WTC11 (cell line): Measurements from ENCODE around the gene EIF2S3. TPM values are rescaled to one million over a fixed set of nuclear protein-coding genes. Genes with fewer than 3 reads are reported as not detected.

ENCODE experiments used
- ATAC-seq: fragments of 200-7000 bp; cut with Tn5 transposase; 2 replicates; pipeline ENCODE4 v1.10.0; 2021; ENCODE audit warnings: mild to moderate bottlenecking, moderate library complexity
- CTCF ChIA-PET: fragments of 300-600 bp; sonication (Branson Sonifier 250); formaldehyde crosslinking; loops from one replicate; lab custom pipeline; 2021; ENCODE audit warnings: antibody characterized with exemption; lab: Charles Lee
- POLR2A ChIA-PET: fragments of 350-600 bp; sonication (Branson Sonifier 250); formaldehyde crosslinking; loops from one replicate; lab custom pipeline; 2021; ENCODE audit warnings: antibody characterized with exemption; lab: Charles Lee
- DNase-seq: peaks from one replicate; pipeline ENCODE4 v3.0.0; 2021; ENCODE audit warnings: low spot score
- H3K27ac Mint-ChIP-seq: 2 replicates; pipeline ENCODE4 v1.8.0; 2021; ENCODE audit warnings: mixed read lengths
- H3K27me3 Mint-ChIP-seq: 2 replicates; pipeline ENCODE4 v1.8.0; 2021; ENCODE audit warnings: low read depth, mild to moderate bottlenecking, moderate library complexity, mixed read lengths
- H3K36me3 Mint-ChIP-seq: 2 replicates; pipeline ENCODE4 v1.8.0; 2021; ENCODE audit warnings: mixed read lengths
- H3K4me1 Mint-ChIP-seq: 2 replicates; pipeline ENCODE4 v1.8.0; 2022; ENCODE audit warnings: mixed read lengths
- H3K4me3 Mint-ChIP-seq: 2 replicates; pipeline ENCODE4 v1.8.0; 2021; ENCODE audit warnings: mild to moderate bottlenecking, moderate library complexity, mixed read lengths
- H3K9me3 Mint-ChIP-seq: 2 replicates; pipeline ENCODE4 v1.8.0; 2021; ENCODE audit warnings: mixed read lengths
- AR ChIP-seq: fragments of 250-450 bp; sonication (Bioruptor Pico); IDR thresholded peaks from 2 replicates; pipeline ENCODE4 v1.9.0; 2021; ENCODE audit warnings: mild to moderate bottlenecking
- CREB1 ChIP-seq: sonication (generic); formaldehyde crosslinking; IDR thresholded peaks from 2 replicates; pipeline ENCODE4 v1.8.0; 2023; ENCODE audit warnings: mild to moderate bottlenecking, missing genetic modification reagents
- ELF4 ChIP-seq: sonication (generic); formaldehyde crosslinking; IDR thresholded peaks from 2 replicates; pipeline ENCODE4 v1.8.1; 2022; ENCODE audit warnings: low read depth, mild to moderate bottlenecking, moderate library complexity, missing genetic modification reagents
- GTF2I ChIP-seq: fragments of 250-450 bp; sonication (Bioruptor Pico); conservative IDR thresholded peaks from 2 replicates; pipeline ENCODE4 v1.4.0; 2021; ENCODE audit warnings: mild to moderate bottlenecking
- JAZF1 ChIP-seq: fragments of 250-450 bp; sonication (Bioruptor Pico); IDR thresholded peaks from 2 replicates; pipeline ENCODE4 v1.9.0; 2021; ENCODE audit warnings: moderate library complexity, mild to moderate bottlenecking, inconsistent platforms
- NFATC4 ChIP-seq: fragments of 250-450 bp; sonication (Bioruptor Pico); IDR thresholded peaks from 2 replicates; pipeline ENCODE4 v1.9.0; 2021; ENCODE audit warnings: mild to moderate bottlenecking
- RORB ChIP-seq: fragments of 250-450 bp; sonication (Bioruptor Pico); IDR thresholded peaks from 2 replicates; pipeline ENCODE4 v1.9.0; 2021; ENCODE audit warnings: mild to moderate bottlenecking
- SP1 ChIP-seq: sonication (generic); formaldehyde crosslinking; conservative IDR thresholded peaks from 2 replicates; pipeline ENCODE4 v1.8.1; 2022; ENCODE audit warnings: missing genetic modification reagents
- TEAD4 ChIP-seq: sonication (generic); formaldehyde crosslinking; IDR thresholded peaks from 2 replicates; pipeline ENCODE4 v1.8.0; 2022; ENCODE audit warnings: mild to moderate bottlenecking, missing genetic modification reagents
- USF1 ChIP-seq: sonication (generic); formaldehyde crosslinking; IDR thresholded peaks from 2 replicates; pipeline ENCODE4 v1.8.0; 2022; ENCODE audit warnings: mild to moderate bottlenecking, missing genetic modification reagents
- ZNF121 ChIP-seq: sonication (generic); formaldehyde crosslinking; IDR thresholded peaks from 2 replicates; pipeline ENCODE4 v1.8.0; 2023; ENCODE audit warnings: missing genetic modification reagents
- ZNF219 ChIP-seq: sonication (generic); formaldehyde crosslinking; IDR thresholded peaks from 2 replicates; pipeline ENCODE4 v1.8.0; 2023; ENCODE audit warnings: missing genetic modification reagents, mild to moderate bottlenecking, borderline replicate concordance
- ZNF263 ChIP-seq: sonication (generic); formaldehyde crosslinking; IDR thresholded peaks from 2 replicates; pipeline ENCODE4 v1.8.1; 2022; ENCODE audit warnings: low read depth, mild to moderate bottlenecking, moderate library complexity, missing genetic modification reagents
- ZNF671 ChIP-seq: fragments of 250-450 bp; sonication (Bioruptor Pico); IDR thresholded peaks from 2 replicates; pipeline ENCODE4 v1.8.0; 2021; ENCODE audit warnings: mild to moderate bottlenecking
- total RNA-seq: library from RNA; stranded (reverse); gene quantifications from 3 replicates; pipeline ENCODE4 v1.2.3, GENCODE V29; 2021
- TF ChIP-seq, protein P1 (sequence below): sonication (generic); formaldehyde crosslinking; IDR thresholded peaks from 2 replicates; pipeline ENCODE4 v1.8.1; 2022; ENCODE audit warnings: mild to moderate bottlenecking, moderate library complexity, missing genetic modification reagents
- TF ChIP-seq, protein P2 (sequence below): fragments of 200-600 bp; IDR thresholded peaks from 2 replicates; pipeline ENCODE4 v1.8.0; 2022; ENCODE audit warnings: antibody characterized with exemption
- TF ChIP-seq, protein P3 (sequence below): fragments of 250-450 bp; sonication (Bioruptor Pico); IDR thresholded peaks from 2 replicates; pipeline ENCODE4 v1.9.0; 2021; ENCODE audit warnings: mild to moderate bottlenecking
- TF ChIP-seq, protein P4 (sequence below): sonication (generic); formaldehyde crosslinking; IDR thresholded peaks from 2 replicates; pipeline ENCODE4 v1.8.1; 2022; ENCODE audit warnings: mild to moderate bottlenecking, missing genetic modification reagents, moderate library complexity, borderline replicate concordance

EIF2S3 gene
- total RNA-seq, 1 experiment from 2014 or later: 299 TPM

DNA sequence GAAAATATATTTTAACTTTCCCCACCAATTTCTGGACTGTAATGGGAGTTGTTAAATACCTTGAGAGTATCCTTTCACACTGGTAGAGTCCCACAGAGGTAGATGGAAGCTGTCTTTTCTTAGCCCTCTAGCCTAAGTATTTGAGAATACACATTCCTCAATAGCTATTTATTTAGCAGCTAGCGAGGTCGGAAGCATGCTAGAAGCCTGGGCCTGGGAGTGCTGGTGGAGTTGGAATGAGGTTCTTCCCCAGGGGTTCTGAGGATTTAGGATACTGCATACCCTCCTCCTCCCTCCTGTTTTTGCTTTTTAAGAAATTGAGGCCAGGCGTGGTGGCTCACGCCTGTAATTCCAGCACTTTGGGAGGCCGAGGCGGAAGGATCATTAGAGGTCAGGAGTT, 26.8 kb upstream of the EIF2S3 start (continued):
- TF ChIP-seq ZNF219 (CRISPR knock-in tag): no peak
- no peak for TF ChIP-seq NFATC4 (CRISPR knock-in tag)

- no peak overlapping the region for H3K4me3 Mint-ChIP-seq
- ChIA-PET POLR2A (no interaction called here), CTCF (no interaction called here)
- H3K27me3 Mint-ChIP-seq: peaks cover 45% of the 10 kb centered on the region
- no peak for ATAC-seq
- no peak overlapping the region for H3K27ac Mint-ChIP-seq
- H3K9me3 Mint-ChIP-seq: no peaks in the 10 kb centered on the region
- peaks cover 2% of the 10 kb centered on the region; the same call in 1 of the 2 replicates for H3K4me1 Mint-ChIP-seq
- no peak for DNase-seq
- H3K36me3 Mint-ChIP-seq: no peaks in the 10 kb centered on the region
- no peak for TF ChIP-seq USF1 (CRISPR knock-in tag)
- TF ChIP-seq ZNF671 (CRISPR knock-in tag): no peak
- no peak for TF ChIP-seq CREB1 (CRISPR knock-in tag)
- no peak for TF ChIP-seq ZNF263 (CRISPR knock-in tag)
- TF ChIP-seq ELF4 (CRISPR knock-in tag): no peak
- TF ChIP-seq, protein P1, sequence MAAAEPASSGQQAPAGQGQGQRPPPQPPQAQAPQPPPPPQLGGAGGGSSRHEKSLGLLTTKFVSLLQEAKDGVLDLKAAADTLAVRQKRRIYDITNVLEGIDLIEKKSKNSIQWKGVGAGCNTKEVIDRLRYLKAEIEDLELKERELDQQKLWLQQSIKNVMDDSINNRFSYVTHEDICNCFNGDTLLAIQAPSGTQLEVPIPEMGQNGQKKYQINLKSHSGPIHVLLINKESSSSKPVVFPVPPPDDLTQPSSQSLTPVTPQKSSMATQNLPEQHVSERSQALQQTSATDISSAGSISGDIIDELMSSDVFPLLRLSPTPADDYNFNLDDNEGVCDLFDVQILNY (CRISPR knock-in tag): no peak
- TF ChIP-seq, protein P2, sequence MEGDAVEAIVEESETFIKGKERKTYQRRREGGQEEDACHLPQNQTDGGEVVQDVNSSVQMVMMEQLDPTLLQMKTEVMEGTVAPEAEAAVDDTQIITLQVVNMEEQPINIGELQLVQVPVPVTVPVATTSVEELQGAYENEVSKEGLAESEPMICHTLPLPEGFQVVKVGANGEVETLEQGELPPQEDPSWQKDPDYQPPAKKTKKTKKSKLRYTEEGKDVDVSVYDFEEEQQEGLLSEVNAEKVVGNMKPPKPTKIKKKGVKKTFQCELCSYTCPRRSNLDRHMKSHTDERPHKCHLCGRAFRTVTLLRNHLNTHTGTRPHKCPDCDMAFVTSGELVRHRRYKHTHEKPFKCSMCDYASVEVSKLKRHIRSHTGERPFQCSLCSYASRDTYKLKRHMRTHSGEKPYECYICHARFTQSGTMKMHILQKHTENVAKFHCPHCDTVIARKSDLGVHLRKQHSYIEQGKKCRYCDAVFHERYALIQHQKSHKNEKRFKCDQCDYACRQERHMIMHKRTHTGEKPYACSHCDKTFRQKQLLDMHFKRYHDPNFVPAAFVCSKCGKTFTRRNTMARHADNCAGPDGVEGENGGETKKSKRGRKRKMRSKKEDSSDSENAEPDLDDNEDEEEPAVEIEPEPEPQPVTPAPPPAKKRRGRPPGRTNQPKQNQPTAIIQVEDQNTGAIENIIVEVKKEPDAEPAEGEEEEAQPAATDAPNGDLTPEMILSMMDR: no peak
- TF ChIP-seq RORB (CRISPR knock-in tag): no peak
Measured at GRCh38 chrX:24030597-24030996, 24.2 kb upstream of the EIF2S3 start.

DNA sequence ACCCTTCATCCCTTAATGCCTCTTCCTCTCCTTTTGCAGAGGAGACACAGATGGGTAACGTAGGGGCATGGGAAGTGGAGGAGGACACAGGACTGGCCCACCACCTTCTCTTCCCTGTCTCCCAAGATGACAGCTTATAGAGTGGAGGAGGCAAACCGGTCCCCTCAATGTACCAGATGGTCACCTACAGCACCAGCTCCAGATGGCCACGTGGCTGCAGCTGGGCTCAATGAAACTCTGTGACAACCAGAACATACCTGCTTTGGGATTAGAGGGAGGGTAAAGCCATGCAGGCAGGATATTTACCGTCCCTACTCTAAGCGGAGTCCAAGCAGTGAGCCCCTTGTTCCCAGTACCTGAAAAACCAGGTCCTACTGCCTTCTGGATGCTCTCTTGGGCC, 20.3 kb upstream of the EIF2S3 start:
- no peak for TF ChIP-seq TEAD4 (CRISPR knock-in tag)
- TF ChIP-seq AR (CRISPR knock-in tag): no peak
- TF ChIP-seq, protein P3, sequence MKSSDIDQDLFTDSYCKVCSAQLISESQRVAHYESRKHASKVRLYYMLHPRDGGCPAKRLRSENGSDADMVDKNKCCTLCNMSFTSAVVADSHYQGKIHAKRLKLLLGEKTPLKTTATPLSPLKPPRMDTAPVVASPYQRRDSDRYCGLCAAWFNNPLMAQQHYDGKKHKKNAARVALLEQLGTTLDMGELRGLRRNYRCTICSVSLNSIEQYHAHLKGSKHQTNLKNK (CRISPR knock-in tag): no peak
- no peak for TF ChIP-seq CREB1 (CRISPR knock-in tag)
- no peak for TF ChIP-seq ZNF121 (CRISPR knock-in tag)
- TF ChIP-seq, protein P4, sequence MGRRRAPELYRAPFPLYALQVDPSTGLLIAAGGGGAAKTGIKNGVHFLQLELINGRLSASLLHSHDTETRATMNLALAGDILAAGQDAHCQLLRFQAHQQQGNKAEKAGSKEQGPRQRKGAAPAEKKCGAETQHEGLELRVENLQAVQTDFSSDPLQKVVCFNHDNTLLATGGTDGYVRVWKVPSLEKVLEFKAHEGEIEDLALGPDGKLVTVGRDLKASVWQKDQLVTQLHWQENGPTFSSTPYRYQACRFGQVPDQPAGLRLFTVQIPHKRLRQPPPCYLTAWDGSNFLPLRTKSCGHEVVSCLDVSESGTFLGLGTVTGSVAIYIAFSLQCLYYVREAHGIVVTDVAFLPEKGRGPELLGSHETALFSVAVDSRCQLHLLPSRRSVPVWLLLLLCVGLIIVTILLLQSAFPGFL (CRISPR knock-in tag): no peak
- TF ChIP-seq SP1 (CRISPR knock-in tag): no peak
- TF ChIP-seq JAZF1 (CRISPR knock-in tag): no peak
- no peak for TF ChIP-seq GTF2I
- POLR2A ChIA-PET: no interaction called here
- Mint-ChIP-seq H3K4me3 (no peak overlapping the region), H3K9me3 (no peaks in the 10 kb centered on the region), H3K27me3 (peaks cover 23% of the 10 kb centered on the region), H3K27ac (no peak overlapping the region), H3K36me3 (no peaks in the 10 kb centered on the region), H3K4me1 (no peaks in the 10 kb centered on the region)
- ATAC-seq (no peak), DNase-seq (no peak)
- CTCF ChIA-PET: no interaction called here
